Astrocyte of the cerebellum (primary cell): Measurements from ENCODE around the gene JAK1.
"Not testable (repeated sequence)": the region's sequence is repeated elsewhere in the genome, so short reads cannot be mapped to it uniquely, and the experiment has no call there.

Experiments
- DNase-seq: peaks from one replicate; pipeline ENCODE4 v3.0.0-alpha.2; 2011; ENCODE audit warnings: low read depth
- H3K4me3 ChIP-seq: 2 replicates; pipeline ENCODE4 v1.5.1; 2011; ENCODE audit warnings: mild to moderate bottlenecking, low read depth, low read length, moderate library complexity
- in situ Hi-C: cut with HindIII; loops from 2 replicates; pipeline ENCODE4 v1.10.0; 2017; ENCODE audit warnings: low sequenced_read_pairs
- TF ChIP-seq, protein P1 (sequence below): IDR thresholded peaks from 2 replicates; pipeline ENCODE4 v1.5.1; 2012; ENCODE audit warnings: low read length, low read depth, moderate library complexity, mild to moderate bottlenecking; ENCODE audit errors: missing control alignments

JAK1 gene

DNA sequence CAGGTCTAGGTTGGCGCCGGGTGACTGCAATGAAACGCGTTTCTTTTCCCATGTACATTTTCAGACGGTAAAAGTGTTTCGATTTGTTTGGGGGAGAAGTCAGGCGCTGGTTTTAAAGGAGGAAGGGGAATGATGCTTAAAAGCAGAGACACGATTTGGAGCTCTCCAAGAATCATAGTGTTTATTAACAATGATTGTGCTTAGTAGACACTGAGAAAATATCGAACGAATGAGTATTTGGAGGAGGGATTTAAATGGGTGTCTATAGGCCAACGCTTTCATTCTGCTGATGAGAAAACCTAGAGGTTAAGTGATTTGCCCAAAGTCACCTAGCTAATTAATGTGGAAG lies 36.9 kb upstream of the JAK1 start:
- TF ChIP-seq, protein P1, sequence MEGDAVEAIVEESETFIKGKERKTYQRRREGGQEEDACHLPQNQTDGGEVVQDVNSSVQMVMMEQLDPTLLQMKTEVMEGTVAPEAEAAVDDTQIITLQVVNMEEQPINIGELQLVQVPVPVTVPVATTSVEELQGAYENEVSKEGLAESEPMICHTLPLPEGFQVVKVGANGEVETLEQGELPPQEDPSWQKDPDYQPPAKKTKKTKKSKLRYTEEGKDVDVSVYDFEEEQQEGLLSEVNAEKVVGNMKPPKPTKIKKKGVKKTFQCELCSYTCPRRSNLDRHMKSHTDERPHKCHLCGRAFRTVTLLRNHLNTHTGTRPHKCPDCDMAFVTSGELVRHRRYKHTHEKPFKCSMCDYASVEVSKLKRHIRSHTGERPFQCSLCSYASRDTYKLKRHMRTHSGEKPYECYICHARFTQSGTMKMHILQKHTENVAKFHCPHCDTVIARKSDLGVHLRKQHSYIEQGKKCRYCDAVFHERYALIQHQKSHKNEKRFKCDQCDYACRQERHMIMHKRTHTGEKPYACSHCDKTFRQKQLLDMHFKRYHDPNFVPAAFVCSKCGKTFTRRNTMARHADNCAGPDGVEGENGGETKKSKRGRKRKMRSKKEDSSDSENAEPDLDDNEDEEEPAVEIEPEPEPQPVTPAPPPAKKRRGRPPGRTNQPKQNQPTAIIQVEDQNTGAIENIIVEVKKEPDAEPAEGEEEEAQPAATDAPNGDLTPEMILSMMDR = no peak
- no peak for DNase-seq
- peak overlapping the region; percentile 61 for H3K4me3 ChIP-seq
- in situ Hi-C loops = no loop called here

DNA sequence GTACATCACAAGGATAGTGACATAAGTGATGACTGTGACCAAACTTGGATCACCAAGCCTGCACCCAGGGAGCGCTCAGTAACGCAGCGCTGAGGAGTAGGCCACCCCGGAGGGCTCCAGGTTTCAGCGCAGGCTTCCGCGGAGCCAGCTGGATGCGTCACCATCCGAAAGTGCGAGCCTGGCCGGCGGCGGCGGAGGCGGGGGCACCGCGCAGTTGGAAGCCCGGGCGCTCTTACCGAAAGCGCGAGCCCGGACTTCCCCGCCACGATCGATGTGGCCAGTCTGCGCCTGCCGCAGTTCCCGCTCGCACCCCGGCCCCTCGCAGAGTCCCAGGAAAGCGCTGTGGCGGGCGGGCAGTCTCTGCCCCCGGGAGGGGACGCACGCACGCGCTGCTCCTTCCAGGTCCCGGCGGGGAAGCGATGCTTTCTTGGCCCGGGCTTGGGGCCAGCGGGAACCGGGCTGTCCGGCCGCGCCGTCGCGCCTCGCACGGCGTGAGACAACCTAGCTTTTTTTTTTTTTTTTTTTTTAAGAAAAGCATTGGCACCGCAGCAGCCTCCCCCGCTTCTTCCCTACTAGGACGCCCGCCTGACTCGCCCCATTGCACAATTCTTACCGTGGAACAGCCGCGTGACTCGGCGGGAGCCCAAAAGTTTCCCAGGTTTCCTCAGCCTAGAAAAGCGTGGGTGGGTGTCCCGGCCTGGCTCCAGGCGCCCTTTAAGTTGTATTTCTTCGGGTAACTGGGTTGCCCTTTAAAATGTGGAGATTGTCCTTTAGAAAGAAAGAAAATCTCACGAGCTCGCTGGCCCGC lies 36.4 kb upstream of the JAK1 start:
- in situ Hi-C loops = no loop called here
- TF ChIP-seq, protein P1 = no peak
- H3K4me3 ChIP-seq = peak overlapping the region; percentile 61
- DNase-seq = peak; percentile 31

DNA sequence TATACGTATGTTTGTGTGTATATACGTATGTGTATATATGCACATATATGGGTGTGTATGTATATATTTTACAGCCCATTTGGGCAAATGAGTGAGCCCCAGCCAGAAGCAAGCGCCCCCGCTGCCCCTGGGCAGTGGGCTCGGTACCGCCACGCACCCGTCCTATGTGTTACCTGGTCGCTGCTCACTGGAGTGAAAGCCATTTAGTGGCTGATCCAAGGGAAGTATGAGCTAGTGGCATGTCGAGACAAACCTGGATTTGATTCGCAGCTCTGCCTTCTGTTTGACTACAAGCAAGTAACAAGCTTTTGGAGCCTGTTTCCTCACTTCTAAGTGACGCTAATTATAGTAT lies 35.8 kb upstream of the JAK1 start:
- TF ChIP-seq, protein P1 = no peak
- DNase-seq = no peak
- in situ Hi-C loops = no loop called here

DNA sequence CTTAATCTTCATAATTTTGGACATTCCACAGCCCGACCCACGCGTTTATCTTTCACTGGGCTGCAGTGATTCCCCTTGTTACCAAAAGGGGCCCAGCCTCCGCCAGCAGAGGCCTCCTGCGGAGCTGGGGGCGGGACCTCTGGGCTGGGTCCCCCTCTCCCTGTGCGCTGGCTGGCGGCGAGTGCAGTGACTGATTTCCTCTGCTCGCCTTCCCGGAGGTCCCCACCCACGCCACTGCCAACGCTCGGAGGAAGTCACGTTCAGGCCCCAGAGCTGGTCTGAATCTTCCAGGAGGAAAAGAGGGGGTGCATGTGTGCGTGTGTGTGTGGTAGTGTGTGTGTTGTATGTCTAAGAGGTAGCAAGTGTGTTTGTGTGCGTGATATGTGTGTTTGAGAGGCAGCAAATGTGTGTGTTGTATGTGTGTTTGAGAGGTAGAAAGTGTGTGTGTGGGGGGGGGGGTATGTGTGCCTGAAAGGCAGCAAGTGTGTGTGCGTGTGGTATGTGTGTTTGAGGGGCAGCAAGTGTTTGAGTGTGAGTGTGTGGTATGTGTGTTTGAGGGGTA lies 35.0 kb upstream of the JAK1 start:
- DNase-seq = no peak
- TF ChIP-seq, protein P1 = no peak
- no peak overlapping the region for H3K4me3 ChIP-seq
- in situ Hi-C loops = no loop called here

More for the DNA sequence above, 35.8 kb upstream of the JAK1 start:
- H3K4me3 ChIP-seq = peak overlapping the region; percentile 61

DNA sequence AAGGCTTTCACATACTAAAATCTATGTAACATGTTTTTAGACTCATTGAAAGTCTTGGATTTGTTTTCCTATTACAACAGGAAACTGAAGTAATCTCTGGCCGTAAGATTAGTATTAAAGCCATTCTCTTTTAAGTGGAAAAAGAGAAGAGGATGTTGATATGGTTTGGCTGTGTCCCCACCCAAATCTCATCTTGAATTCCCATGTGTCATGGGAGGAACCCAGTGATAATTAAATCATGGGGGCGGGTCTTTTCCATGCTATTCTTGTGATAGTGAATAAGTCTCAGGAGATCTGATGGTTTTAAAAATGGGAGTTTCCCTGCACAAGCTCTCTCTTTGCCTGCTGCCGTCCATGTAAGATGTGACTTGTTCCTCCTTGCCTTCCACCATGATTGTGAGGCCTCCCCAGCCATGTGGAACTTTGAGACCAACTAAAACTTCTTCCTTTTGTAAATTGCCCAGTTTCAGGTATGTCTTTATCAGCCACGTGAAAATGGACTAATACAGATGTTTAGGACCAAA lies 32.1 kb upstream of the JAK1 start:
- DNase-seq, in situ Hi-C loops, H3K4me3 ChIP-seq: not testable (repeated sequence)

DNA sequence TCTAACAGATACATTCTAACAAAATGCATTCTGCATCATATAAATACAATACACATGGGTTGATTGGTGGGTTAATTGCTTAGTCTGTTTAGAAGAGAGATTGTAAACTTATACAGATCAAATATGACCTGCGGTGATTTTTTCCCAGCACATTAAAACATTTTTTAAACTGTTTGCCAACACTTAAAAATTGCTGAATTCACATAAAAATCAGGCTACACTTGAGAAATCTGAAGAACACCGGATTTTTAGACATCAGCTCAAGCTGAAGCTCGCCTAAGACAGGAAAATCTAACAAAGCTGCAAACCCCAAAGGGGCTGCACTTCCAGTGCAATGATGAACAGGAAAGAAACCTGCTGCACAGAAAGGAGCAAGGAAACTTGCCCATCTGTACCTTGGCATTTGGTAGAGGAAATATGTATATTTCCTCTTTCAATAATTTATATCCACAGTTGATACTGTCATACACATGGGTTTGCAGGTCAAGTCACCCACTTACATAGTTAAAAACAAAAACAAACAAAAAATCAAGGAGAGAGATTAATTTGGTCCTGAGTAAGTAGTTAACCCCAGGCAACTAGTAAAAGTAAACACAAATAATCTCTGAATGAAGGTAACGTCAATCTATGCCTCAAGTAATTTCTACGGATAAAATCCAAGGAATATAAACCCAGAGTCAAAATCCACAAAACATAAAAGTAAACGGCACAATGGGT lies 30.4 kb upstream of the JAK1 start:
- DNase-seq = no peak
- in situ Hi-C loops = no loop called here
- no peak overlapping the region for H3K4me3 ChIP-seq
- TF ChIP-seq, protein P1 = no peak

DNA sequence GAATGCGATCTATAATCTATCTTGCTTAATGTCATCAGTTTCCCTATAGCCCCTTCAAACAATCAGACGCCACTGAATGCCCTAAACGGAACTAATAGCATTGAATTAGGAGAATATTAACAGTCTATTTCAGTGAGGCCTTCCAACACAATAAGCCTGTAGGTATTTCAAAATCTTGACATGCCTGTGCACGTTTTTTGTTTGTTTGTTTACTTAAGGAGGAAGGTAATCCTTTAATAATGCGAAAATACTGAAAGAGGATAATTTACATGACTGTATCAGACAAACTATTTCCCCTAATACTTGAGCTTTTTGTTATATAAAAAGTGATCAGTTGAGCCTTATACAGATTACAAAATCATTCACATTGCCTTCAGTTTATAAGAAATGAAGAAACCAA lies 29.0 kb upstream of the JAK1 start:
- TF ChIP-seq, protein P1 = no peak

More for the DNA sequence above, 29.0 kb upstream of the JAK1 start:
- in situ Hi-C loops = no loop called here
- no peak for DNase-seq
- no peak overlapping the region for H3K4me3 ChIP-seq
